H1 (cell line): ENCODE results near the gene ASB16. TPM values are rescaled to one million over a fixed set of nuclear protein-coding genes. Genes with fewer than 3 reads are reported as not detected.

ENCODE experiments used
- CTCF ChIA-PET: fragments of 300-600 bp; sonication (Branson Sonifier 250); formaldehyde crosslinking; loops from one replicate; lab custom pipeline; 2021; ENCODE audit not compliant: partially characterized antibody; lab: Charles Lee
- POLR2A ChIA-PET: fragments of 300-600 bp; sonication (Branson Sonifier 250); formaldehyde crosslinking; loops from one replicate; lab custom pipeline; 2021; ENCODE audit warnings: inconsistent platforms; ENCODE audit not compliant: partially characterized antibody; lab: Charles Lee
- DNase-seq, 2 experiments: peaks; one replicate each; pipeline versions ENCODE4 v3.0.0 to v3.0.0-alpha.2; 2010 to 2022; ENCODE audit warnings: low spot score in 2 of 2, low read depth in 1 of 2, mixed read lengths in 1 of 2
- FAIRE-seq: peaks from 2 replicates; lab custom pipeline; 2011; peaks lifted over from hg19 to GRCh38; lab: Jason Lieb, UNC
- H2AFZ ChIP-seq: 2 replicates; pipeline ENCODE4 v1.8.1; 2012; ENCODE audit warnings: low read length, inconsistent platforms
- H2AK5ac ChIP-seq: 2 replicates; pipeline ENCODE4 v1.6.1; 2013; ENCODE audit warnings: low read depth, low read length
- H2BK120ac ChIP-seq: replicated peaks from 2 replicates; pipeline ENCODE3; 2013; ENCODE audit warnings: low read depth, low read length, inconsistent platforms
- H2BK12ac ChIP-seq: 2 replicates; pipeline ENCODE4 v1.6.1; 2013; ENCODE audit warnings: low read depth, low read length
- H2BK15ac ChIP-seq: 2 replicates; pipeline ENCODE4 v1.6.1; 2013; ENCODE audit warnings: low read length
- H2BK20ac ChIP-seq: 2 replicates; pipeline ENCODE4 v1.6.1; 2013; ENCODE audit warnings: low read length
- H2BK5ac ChIP-seq: 2 replicates; pipeline ENCODE4 v1.6.1; 2013; ENCODE audit warnings: low read depth, low read length
- H3K14ac ChIP-seq: 2 replicates; pipeline ENCODE4 v1.6.1; 2013; ENCODE audit warnings: inconsistent platforms; ENCODE audit not compliant: insufficient read length
- H3K18ac ChIP-seq: 2 replicates; pipeline ENCODE4 v1.6.1; 2013; ENCODE audit warnings: low read length; ENCODE audit errors: extremely low read depth
- H3K23ac ChIP-seq: 2 replicates; pipeline ENCODE4 v1.6.1; 2013; ENCODE audit warnings: inconsistent platforms; ENCODE audit not compliant: insufficient read length
- H3K23me2 ChIP-seq: 2 replicates; pipeline ENCODE4 v1.6.1; 2013; ENCODE audit warnings: low read depth, low read length
- H3K27ac ChIP-seq: 2 replicates; pipeline ENCODE4 v1.6.1; 2011; ENCODE audit warnings: low read depth, low read length, inconsistent platforms
- H3K27me3 ChIP-seq, 4 experiments: replicated peaks in 1 of 4; 1 replicate in 1 of 4; 2 replicates in 3 of 4; pipeline versions ENCODE4 v1.6.1 to v1.8.1; 2011 to 2013; ENCODE audit warnings: low read length in 3 of 4, mild to moderate bottlenecking in 3 of 4, inconsistent platforms in 2 of 4, mixed read lengths in 2 of 4, moderate library complexity in 1 of 4; ENCODE audit not compliant: control insufficient read depth in 3 of 4, insufficient read depth in 3 of 4; ENCODE audit errors: extremely low read depth in 1 of 4
- H3K36me3 ChIP-seq, 4 experiments: 2 replicates each; pipeline versions ENCODE4 v1.6.1 to v1.8.1; 2011 to 2013; ENCODE audit warnings: mild to moderate bottlenecking in 4 of 4, low read length in 3 of 4, moderate library complexity in 2 of 4, control low read depth in 1 of 4, inconsistent platforms in 1 of 4; ENCODE audit not compliant: insufficient read depth in 4 of 4, control insufficient read depth in 2 of 4
- H3K4ac ChIP-seq: replicated peaks from 2 replicates; pipeline ENCODE3; 2013; ENCODE audit warnings: low read length, low read depth, mixed read lengths, inconsistent platforms; ENCODE audit not compliant: insufficient read length
- H3K4me1 ChIP-seq, 4 experiments: replicated peaks in 1 of 4; 1 replicate in 1 of 4; 2 replicates in 3 of 4; pipeline versions ENCODE4 v1.6.1 to v1.8.1; 2011 to 2013; ENCODE audit warnings: low read length in 3 of 4, inconsistent platforms in 2 of 4, mixed read lengths in 1 of 4; ENCODE audit not compliant: insufficient read depth in 4 of 4, control insufficient read depth in 3 of 4
- H3K4me2 ChIP-seq, 2 experiments: 2 replicates each; pipeline versions ENCODE4 v1.6.1 to v1.8.1; 2011 to 2013; ENCODE audit warnings: low read depth in 2 of 2, low read length in 2 of 2, control low read depth in 1 of 2, inconsistent platforms in 1 of 2, mild to moderate bottlenecking in 1 of 2; ENCODE audit not compliant: insufficient read depth in 1 of 2
- H3K4me3 ChIP-seq, 4 experiments: fragments of 200-600, 300-600 bp in 1 of 4; sonication (generic), shearing (Covaris generic), sonication (Bioruptor Twin) in 1 of 4; 2 replicates each; pipeline versions ENCODE4 v1.5.1 to v1.8.1; 2011 to 2016; ENCODE audit warnings: low read length in 4 of 4, low read depth in 3 of 4, control low read depth in 2 of 4, inconsistent platforms in 2 of 4, mild to moderate bottlenecking in 2 of 4, mixed read lengths in 1 of 4, moderate library complexity in 1 of 4; ENCODE audit not compliant: insufficient read depth in 2 of 4; ENCODE audit errors: extremely low read depth in 1 of 4
- H3K56ac ChIP-seq: replicated peaks from 2 replicates; pipeline ENCODE3; 2013; ENCODE audit warnings: low read depth, mild to moderate bottlenecking, mixed read lengths, low read length, inconsistent platforms; ENCODE audit not compliant: insufficient read length
- H3K79me1 ChIP-seq: 2 replicates; pipeline ENCODE4 v1.6.1; 2013; ENCODE audit warnings: low read depth, low read length, control low read depth
- H3K79me2 ChIP-seq, 2 experiments: 2 replicates each; pipeline versions ENCODE4 v1.6.1 to v1.8.1; 2012 to 2013; ENCODE audit warnings: low read length in 2 of 2, mild to moderate bottlenecking in 2 of 2, inconsistent platforms in 1 of 2; ENCODE audit not compliant: insufficient read depth in 2 of 2, control insufficient read depth in 1 of 2
- H3K9ac ChIP-seq, 4 experiments: replicated peaks in 1 of 4; 1 replicate in 1 of 4; 2 replicates in 3 of 4; pipeline versions ENCODE4 v1.6.1 to v1.8.1; 2011 to 2013; ENCODE audit warnings: low read depth in 3 of 4, low read length in 3 of 4, control low read depth in 2 of 4, mild to moderate bottlenecking in 2 of 4, moderate library complexity in 2 of 4, inconsistent platforms in 1 of 4; ENCODE audit errors: extremely low read depth in 1 of 4
- H3K9me3 ChIP-seq, 2 experiments: 2 replicates each; pipeline versions ENCODE4 v1.6.1 to v1.8.1; 2012 to 2013; ENCODE audit warnings: mild to moderate bottlenecking in 2 of 2, moderate library complexity in 2 of 2, control low read depth in 1 of 2, inconsistent platforms in 1 of 2, low read depth in 1 of 2, low read length in 1 of 2, mixed read lengths in 1 of 2; ENCODE audit not compliant: insufficient read depth in 2 of 2
- H4K20me1 ChIP-seq, 2 experiments: replicated peaks in 1 of 2; 2 replicates each; pipeline versions ENCODE3 to v1.8.1; 2011 to 2013; ENCODE audit warnings: inconsistent platforms in 2 of 2, low read length in 2 of 2, mild to moderate bottlenecking in 1 of 2; ENCODE audit not compliant: insufficient read depth in 2 of 2, control insufficient read depth in 1 of 2
- H4K5ac ChIP-seq: 2 replicates; pipeline ENCODE4 v1.6.1; 2013; ENCODE audit warnings: low read length, low read depth, mixed read lengths, inconsistent platforms; ENCODE audit not compliant: insufficient read length
- H4K8ac ChIP-seq: 2 replicates; pipeline ENCODE4 v1.8.0; 2013; ENCODE audit warnings: mild to moderate bottlenecking, moderate library complexity, low read length, inconsistent platforms; ENCODE audit not compliant: insufficient read depth; ENCODE audit errors: extremely low read depth
- H4K91ac ChIP-seq: replicated peaks from 2 replicates; pipeline ENCODE3; 2013; ENCODE audit warnings: low read length, mixed read lengths, inconsistent platforms; ENCODE audit not compliant: insufficient read length
- BACH1 ChIP-seq: IDR thresholded peaks from 2 replicates; pipeline ENCODE4 v1.6.1; 2012; ENCODE audit warnings: low read length, improper control_type of control experiment
- CBX5 ChIP-seq: fragments of 300-800, 300-1000 bp; sonication (generic); IDR thresholded peaks from 2 replicates; pipeline ENCODE4 v1.7.1; 2016; ENCODE audit warnings: antibody characterized with exemption, low read length, low read depth
- SAP30 ChIP-seq: fragments of 300-600 bp; sonication (generic); IDR thresholded peaks from 2 replicates; pipeline ENCODE4 v1.7.1; 2012; ENCODE audit warnings: low read length, moderate library complexity, mild to moderate bottlenecking, inconsistent platforms; ENCODE audit not compliant: insufficient read depth, insufficient replicate concordance
- WGBS, 2 experiments: shearing (Covaris generic) in 1 of 2; methylation state at CpG; one replicate each; pipeline versions ENCODE4 v1.1.6 to v1.1.7; 2013 to 2015; ENCODE audit warnings: low lambda C conversion rate in 2 of 2, mixed read lengths in 2 of 2, inconsistent platforms in 1 of 2, low coverage in 1 of 2, missing lambda C conversion rate in 1 of 2; ENCODE audit not compliant: insufficient replicate concordance in 2 of 2, insufficient coverage in 1 of 2, insufficient read length in 1 of 2; ENCODE audit errors: extremely low coverage in 1 of 2, missing lambda C conversion rate in 1 of 2; 5-methylcytosine and 5-hydroxymethylcytosine counted together
- polyA plus RNA-seq, 7 experiments: library from polyadenylated mRNA; depleted of rRNA in 3 of 7; stranded (reverse) in 5 of 7; unstranded in 2 of 7; fragments of >200 nt in 5 of 7; fragments of 200-250 nt in 2 of 7; gene quantifications; 1 replicate in 5 of 7; 2 replicates in 1 of 7; 4 replicates in 1 of 7; pipeline versions ENCODE4 v1.2.1 to v1.2.3, GENCODE V29; 2011 to 2013; ENCODE audit warnings: missing spikeins in 2 of 7, mixed read lengths in 2 of 7
- total RNA-seq: library from RNA; stranded (reverse); fragmentation: NEBNext Ultra II Directional; extraction: Animal tissue kit (Norgen Biotek cat#: 25700); gene quantifications from 2 replicates; pipeline ENCODE4 v1.2.1, GENCODE V29; 2021

The ASB16 gene
- total and polyA plus RNA-seq, 2 of the 8 experiments (the other 6 are each of a cell fraction or from before 2014, with no cell fraction given) = 0.05 TPM; not detected in 1

GRCh38 chr17:44152875-44153274 lies 17.6 kb upstream of the ASB16 start:
- Histone ChIP-seq H2BK15ac (no peak overlapping the region), H3K4me2 (no peak overlapping the region), H4K91ac (no peak overlapping the region), H2BK12ac (no peak overlapping the region), H2BK120ac (no peak overlapping the region), H3K4ac (no peak overlapping the region), H3K4me1 (no peaks in the 10 kb centered on the region), H4K5ac (no peak overlapping the region), H3K18ac (no peak overlapping the region), H3K36me3 (peaks cover 12 to 49% (median 26%) of the 10 kb centered on the region in 4 experiments), H2AK5ac (no peak overlapping the region), H2AFZ (no peak overlapping the region), H2BK20ac (no peak overlapping the region), H3K4me3 (no peak overlapping the region), H3K79me2 (peaks cover 0 to 33% of the 10 kb centered on the region in 2 experiments; a peak in 2 of 4 replicates), H3K79me1 (peaks cover 9% of the 10 kb centered on the region), H3K23ac (no peak overlapping the region), H3K27ac (no peak overlapping the region), H3K9me3 (no peaks in the 10 kb centered on the region), H4K8ac (no peak overlapping the region), H3K9ac (no peak overlapping the region), H2BK5ac (peak overlapping the region; percentile 49; the same call in 1 of the 2 replicates), H3K27me3 (no peaks in the 10 kb centered on the region), H4K20me1 (peaks cover 4 to 14% of the 10 kb centered on the region in 2 experiments), H3K56ac (no peak overlapping the region), H3K23me2 (no peaks in the 10 kb centered on the region), H3K14ac (no peak overlapping the region)
- TF ChIP-seq BACH1 (no peak), SAP30 (no peak), CBX5 (no peak)
- no peak for DNase-seq
- POLR2A ChIA-PET = interaction anchor here (2.9 kb wide), 1 partner anchor 15 kb away, joined by 11 read pairs; no protein-coding TSS in a partner anchor
- 93% methylated on average over 4 of the region's 4 CpGs; no CpG with 5 or more reads in 1 of the 2 experiments for WGBS, 2 experiments
- CTCF ChIA-PET = interaction anchor here (1.4 to 2.3 kb wide), 2 partner anchors 38 to 68 kb away, joined by 3 to 9 read pairs; no protein-coding TSS in a partner anchor
- no peak for FAIRE-seq
